ENCODE data around the gene ARHGAP24.

DNA sequence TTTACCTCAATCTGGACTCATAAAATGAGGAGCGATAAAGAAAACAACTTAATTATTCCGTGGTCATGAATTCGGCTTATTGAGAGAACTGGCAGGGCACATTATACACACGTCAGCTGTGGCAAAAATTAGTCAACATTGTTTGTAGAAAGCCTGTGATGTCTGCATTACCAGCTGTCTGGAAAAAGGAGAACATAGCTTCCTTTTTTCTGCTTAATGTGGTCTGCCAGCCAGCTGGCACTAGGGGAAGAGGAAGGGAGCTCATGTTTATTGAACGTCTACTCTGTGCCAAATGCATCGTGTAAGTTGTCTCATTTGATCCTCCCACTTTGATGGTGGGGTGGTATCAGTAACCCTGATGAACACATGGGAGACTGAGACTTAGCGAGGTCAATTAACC is 367.6 kb downstream of the ARHGAP24 start:
- no peak for TF ChIP-seq FOXM1 (IDR thresholded peaks at IDR 0.05; ENCODE audit: borderline replicate concordance)
- no peak for TF ChIP-seq SP1 (IDR thresholded peaks at IDR 0.05)
